HuH-7.5 (cell line): ENCODE data around the gene ACTN4.
"Not testable (repeated sequence)": the region's sequence is repeated elsewhere in the genome, so short reads cannot be mapped to it uniquely, and the experiment has no call there.

ENCODE experiments used
- DNase-seq: peaks from one replicate; pipeline ENCODE4 v3.0.0; 2011; ENCODE audit warnings: low spot score

ACTN4 gene

DNA sequence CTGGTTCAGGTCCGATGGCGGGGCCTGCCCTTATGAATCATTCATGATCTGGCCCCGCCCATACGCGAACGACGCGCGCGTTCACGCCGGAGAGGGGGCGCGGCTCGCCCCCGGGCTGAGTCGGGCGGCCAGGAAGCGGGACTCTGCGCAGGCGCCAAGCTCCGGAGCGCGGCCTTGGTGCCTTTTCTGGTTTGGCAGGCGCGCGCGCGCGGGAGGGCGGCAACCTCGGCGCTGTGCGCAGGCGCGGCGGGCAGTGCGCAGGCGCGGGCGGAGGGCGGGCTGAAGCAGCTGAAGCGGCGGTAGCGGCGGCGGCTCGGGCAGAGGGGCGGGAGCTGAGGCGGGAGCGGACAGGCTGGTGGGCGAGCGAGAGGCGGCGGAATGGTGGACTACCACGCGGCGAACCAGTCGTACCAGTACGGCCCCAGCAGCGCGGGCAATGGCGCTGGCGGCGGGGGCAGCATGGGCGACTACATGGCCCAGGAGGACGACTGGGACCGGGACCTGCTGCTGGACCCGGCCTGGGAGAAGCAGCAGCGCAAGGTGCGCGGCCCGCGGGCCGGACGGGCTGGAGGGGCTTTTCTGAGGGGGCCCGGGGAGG is at the start of gene ACTN4:
ACTN4 (plus strand) TSS at position 282 of the 598 bp plus-strand sequence; CDS start at position 379, 97 bp downstream.
- DNase-seq = peak; percentile 94

DNA sequence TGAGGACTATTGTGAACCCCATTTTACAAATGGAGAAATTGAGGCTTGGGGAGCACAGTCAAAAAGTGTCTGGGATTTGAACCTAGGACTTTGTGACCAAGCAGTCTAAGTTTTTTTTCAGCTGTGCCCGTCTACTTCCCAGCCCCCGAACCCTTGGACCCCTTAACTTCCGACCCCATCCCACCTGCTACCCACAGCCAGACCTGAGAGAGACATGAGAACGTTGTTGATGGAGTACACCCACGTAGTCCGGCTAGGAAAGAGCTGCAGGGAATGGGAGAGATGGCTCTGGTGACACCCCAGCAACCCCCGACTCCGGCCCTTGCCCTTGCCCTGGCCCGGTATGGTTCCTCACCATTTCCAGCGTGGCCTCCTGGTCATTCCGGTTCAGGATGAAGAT is 47.7 kb upstream of the ACTN4 start:
- DNase-seq = no peak

DNA sequence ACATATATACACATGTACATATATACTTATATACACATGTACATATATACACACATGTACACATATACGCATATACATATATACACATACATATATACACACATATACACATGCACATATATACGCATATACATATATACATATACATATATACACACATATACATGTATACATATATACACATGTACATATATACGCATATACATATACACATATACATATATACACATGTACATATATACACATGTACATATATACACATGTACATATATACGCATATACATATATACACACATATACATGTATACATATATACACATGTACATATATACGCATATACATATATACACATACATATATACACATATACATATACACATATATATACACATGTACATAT is 44.6 kb upstream of the ACTN4 start:
- DNase-seq = not testable (repeated sequence)

DNA sequence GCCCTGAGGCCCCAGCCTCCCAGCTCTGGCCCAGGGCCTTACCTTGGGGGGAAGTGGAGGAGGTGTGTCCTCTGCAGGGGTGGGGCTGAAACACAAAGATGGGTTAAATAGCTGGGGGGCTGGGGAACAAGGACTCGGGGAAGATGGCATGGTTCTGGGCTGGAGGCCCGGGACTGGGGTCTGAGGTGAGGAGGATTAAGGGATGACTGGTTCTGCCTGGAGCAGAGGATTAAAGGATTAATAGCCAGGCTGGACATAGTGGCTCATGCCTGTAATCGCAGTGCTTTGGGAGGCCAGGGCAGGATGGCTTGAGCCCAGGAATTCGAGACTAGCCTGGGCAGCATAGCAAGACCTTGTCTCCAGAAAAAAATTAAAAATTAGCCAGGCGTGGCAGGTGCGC is 41.3 kb upstream of the ACTN4 start:
- DNase-seq = no peak

DNA sequence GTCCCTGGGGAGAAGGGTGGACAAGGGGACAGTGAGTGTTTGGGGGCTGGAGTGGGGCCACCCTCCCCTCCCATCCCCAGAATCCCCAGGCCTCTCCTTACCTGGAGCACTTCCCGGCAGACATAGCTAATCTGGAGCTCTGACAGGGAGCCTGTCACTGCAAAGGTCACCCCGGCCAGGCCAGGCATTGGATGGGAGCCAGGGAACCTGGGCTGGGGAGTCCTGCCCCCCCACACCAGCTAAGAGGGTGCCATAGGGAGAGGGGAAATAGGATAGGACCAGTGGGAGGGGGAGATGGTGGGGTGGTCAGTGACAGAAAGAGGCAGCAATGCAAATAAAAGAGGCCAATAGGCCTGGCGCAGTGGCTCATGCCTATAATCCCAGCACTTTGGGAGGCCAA is 33.2 kb upstream of the ACTN4 start:
- DNase-seq = no peak

DNA sequence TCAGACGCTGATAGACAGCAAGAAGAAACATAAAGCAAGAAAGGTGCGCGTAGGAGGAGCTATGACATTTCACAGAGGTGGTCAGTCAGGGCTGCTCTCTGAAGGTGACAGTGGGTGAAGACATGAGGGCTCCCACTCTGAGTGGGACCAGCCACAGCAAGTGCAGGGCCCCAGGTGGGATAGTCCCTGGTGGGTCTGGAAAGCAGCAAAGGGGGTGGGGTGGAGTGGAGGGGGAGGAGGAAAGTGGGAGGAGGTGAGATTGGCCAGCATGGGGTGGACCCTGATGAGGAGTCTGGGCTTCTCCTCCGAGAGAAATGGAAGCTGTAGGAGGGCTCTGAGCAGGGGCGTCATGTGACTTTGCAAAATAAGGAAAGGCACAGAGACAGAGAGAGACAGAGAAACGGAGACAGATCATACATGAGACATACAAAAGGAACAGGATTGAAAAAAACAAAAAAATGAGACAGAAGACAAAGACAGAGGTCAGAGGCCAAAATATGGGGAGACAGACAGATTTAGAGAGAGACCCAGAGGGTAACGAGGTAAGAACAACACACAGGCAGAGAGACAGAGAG is 32.4 kb upstream of the ACTN4 start:
- DNase-seq = no peak

DNA sequence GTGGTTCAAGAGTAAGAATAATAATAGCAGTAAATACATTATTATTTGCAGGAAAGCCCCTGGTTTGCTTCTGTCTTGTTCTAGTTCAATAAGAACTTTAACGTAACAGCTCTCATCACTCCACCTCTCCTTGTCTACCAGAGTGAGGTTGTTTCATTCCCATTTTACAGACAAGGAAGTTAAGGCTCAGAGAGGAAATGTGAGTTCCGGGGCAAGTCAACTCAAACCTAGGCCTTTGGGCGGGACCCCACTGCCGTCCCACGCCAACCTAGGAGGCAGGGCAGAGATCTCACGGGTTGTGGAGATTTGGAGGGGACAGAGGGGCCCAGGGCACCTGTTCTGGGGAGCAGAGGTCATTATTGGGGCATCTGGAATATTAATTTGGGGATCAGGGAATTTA is 31.2 kb upstream of the ACTN4 start:
- DNase-seq = no peak

DNA sequence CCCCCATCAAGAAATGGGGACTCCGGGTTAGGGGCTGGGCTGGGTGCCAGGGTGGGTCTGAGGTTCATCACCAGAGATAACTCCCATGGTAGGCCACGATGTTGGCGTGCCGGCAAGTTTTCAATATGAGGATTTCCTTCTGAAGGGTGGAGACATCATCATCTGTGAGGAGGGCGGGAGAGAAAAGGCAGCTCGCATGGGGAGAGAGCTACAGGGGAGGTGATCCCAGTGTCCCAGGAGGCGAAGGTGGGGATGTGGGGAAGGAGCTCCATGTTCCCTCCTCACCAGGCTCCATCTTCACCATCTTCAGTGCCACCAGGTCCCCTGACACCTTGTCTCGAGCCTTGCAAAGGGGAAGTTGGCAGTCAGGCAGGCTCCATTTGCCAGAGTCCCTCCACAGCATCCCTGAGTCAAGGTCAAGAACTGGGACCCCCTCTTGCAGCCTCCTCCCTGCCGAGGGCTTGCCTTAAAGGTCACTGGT is 30.1 kb upstream of the ACTN4 start:
- DNase-seq = no peak

DNA sequence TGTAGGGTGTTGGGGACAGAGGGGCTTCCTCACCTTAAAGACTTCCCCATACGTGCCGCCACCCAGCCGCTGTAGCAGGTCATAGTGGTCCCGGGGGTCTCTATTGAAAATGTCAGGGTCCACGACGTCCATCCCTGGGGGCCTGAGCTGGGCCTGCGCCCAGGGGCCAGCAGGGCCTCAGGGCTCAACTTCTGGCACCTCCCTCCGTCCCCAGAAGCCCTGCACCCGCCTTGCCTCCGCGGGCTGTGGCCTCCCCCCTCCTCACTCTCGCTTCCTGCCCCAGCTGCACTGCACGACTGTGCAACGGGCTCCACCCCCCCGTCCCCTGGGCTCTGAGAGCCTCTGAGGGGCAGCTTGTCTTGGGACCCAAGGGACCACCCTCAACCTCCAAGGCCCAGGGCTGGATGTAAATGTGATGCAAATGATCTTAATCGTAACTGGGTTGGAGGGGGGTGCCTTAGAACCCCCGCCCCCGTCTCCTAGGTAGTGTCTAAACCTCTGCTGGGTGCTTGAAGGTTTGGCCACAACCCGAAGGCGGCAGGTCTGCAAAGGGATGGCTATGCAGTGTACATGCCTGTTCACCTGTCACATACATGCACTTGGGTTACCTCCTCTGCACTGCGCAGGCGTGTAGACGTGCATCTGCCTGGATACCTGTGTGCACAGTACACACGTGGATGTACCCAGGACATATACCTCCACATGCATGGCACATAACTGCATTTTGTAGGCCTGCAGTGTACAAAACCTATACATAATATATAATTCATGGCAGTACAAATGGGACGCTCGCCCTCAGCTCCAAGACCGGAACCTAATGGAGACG is 29.5 kb upstream of the ACTN4 start, which contains the start of gene MAP4K1:
MAP4K1 (minus strand) TSS at position 190 of the 826 bp plus-strand sequence; CDS start at position 132, 58 bp downstream.
- no peak for DNase-seq

DNA sequence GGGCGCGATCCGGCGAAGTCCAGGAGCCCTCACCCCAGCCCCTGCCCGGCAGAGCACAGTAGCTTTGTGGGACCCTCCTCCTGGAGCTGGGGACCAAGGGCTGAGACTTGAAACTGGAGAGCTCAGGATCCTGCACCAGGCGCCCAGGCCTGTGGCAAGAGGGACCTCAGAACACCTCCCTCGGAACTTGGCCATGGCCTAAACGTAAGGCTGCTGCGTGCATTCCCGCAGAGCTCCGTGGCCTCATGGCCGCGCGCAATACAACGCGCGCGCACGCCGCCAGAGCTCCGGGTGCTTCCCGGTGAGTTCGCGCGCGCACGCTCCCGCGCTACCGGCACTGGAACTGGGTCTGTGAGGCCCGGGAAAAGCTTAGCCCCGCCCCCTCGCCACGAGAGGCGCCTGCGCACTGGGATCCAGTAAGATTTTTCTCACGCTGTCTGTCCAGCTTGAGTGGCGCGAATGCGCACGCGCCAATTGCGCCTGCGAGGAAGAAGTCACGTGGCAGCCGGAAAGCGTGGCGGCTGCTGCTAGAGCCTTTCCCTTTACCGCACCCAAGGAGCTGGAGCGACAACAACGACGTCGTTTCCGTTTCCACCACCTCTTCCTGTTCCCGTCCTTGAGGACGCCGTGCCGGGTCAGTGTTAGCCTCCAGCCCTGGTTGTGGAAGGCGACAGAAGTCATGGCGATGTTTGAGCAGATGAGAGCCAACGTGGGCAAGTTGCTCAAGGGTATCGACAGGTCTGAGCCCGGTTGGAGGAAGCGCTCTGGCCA is 28.7 kb upstream of the ACTN4 start, which contains the start of gene EIF3K:
EIF3K (plus strand) TSS at position 599 of the 771 bp plus-strand sequence; CDS start at position 680, 81 bp downstream.
- peak; percentile 97 for DNase-seq

DNA sequence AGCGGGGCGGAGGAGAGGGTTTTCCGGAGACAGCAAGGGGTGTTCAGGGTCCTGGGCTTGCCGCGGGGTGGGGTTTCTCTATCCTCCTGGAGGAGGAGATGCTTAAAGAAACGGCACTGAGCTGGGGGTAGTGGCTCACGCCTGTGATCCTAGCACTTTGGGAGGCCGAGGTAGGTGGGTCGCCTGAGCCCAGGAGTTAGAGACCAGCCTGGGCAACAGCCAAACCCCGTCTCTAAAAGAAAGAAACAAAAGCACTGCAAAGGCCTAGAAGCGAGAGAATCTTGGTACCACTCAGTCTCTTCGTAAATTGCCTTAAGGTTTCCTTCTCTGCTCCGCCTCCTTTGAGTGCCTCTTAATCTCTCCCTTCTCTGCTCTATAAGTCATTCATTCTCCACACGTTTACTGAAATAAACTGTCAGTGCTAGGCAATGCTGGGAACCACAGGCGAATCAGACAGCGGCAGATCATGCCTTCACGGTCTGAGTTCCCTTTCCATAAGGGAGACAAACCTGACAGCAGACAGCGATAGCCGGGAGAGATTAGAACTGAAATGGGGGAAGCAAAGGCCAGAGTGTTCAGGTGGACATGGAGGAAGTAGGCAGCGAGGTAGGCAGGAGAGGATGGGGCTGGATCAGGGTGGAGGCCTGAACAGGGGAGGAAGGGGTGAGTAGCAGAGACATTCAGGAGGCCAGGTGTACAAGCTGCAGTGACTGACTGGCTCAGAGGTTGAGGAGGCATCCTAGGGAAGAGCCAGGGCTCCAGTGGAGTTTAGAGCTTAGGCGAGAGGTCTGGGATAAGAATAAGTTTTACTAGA is 27.9 kb upstream of the ACTN4 start:
- no peak for DNase-seq

DNA sequence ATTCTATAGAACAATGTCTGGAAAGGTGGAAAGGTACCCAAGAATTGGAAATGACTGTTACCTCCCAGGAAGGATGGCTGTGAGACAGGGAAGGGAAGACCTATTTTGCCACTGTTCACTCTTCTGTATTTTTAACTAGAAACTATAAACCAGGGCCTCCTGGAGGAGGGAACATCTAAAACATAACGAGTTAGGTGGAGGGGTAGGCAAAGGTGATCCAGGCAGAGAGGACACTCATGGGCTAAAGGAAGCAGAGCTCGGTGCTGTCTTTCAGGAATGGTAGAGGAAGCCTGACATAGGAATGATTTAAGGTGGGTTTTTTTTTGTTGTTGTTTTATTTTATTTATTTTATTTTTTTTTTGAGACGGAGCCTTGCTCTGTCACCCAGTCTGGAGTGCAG is 22.6 kb upstream of the ACTN4 start:
- DNase-seq = no peak

DNA sequence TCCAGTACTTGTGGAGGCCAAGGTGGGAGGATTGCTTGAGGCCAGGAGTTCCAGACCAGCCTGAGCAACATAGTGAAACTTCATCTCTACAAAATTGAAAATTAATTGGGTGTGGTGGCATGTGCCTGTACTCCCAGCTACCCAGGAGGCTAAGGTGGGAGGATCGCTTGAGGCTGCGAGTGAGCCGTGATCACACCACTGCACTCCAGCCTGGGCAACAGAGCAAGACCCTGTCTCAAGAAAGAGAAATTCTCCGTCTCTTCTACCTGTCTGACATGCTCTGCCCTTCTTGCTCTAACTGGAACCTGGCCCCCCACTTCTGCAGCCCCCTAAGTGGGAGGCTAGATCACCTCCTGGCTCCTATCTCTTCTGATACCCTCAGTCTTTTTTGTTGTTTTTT is 21.0 kb upstream of the ACTN4 start:
- DNase-seq = no peak

DNA sequence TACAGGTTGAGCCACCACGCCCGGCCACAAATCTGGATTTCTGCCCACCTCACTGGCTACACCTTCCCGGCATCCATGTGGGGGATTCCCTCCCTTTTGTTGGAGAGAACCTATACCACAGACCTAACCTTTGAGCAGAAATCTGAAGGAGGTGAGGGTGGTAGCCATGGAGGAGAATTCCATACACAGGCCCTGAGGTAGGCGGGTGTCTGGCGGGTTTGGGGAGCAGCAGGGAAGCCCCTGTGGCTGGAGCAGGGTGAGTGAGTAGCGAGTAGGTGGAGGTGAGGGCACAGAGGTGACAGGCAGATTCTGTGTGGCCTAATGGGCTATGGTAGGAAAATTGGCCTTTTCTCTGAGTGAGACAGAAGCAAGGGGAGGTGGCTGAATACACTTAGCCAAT is 17.9 kb upstream of the ACTN4 start:
- no peak for DNase-seq

DNA sequence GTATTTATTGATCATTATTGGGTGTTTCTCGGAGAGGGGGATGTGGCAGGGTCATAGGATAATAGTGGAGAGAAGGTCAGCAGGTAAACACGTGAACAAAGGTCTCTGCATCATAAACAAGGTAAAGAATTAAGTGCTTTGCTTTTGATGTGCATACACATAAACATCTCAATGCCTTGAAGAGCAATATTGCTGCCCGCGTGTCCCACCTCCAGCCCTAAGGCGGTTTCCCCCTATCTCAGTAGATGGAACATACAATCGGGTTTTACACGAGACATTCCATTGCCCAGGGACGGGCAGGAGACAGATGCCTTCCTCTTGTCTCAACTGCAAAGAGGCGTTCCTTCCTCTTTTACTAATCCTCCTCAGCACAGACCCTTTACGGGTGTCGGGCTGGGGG is 16.1 kb upstream of the ACTN4 start:
- DNase-seq = not testable (repeated sequence)

DNA sequence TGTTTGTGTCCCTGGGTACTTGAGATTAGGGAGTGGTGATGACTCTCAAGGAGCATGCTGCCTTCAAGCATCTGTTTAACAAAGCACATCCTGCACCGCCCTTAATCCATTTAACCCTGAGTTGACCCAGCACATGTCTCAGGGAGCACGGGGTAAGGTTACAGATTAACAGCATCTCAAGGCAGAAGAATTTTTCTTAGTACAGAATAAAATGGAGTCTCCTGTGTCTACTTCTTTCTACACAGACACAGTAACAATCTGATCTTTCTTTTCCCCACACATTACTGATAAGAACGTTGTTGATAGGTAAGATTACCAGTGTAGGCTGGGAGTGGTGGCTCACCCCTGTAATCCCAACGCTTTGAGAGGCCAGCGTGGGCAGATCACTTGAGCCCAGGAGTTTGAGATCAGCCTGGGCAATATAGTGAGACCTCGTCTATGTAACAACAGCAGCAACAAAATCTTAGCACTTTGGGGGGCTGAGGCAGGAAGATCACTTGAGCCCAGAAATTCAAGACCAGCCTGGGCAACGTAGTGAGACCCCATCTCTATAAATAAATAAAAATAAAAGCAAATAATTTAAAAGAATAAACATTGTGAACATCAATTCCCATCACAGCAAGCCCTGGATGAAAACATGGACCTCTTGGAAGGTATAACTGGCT is 15.5 kb upstream of the ACTN4 start:
- not testable (repeated sequence) for DNase-seq

DNA sequence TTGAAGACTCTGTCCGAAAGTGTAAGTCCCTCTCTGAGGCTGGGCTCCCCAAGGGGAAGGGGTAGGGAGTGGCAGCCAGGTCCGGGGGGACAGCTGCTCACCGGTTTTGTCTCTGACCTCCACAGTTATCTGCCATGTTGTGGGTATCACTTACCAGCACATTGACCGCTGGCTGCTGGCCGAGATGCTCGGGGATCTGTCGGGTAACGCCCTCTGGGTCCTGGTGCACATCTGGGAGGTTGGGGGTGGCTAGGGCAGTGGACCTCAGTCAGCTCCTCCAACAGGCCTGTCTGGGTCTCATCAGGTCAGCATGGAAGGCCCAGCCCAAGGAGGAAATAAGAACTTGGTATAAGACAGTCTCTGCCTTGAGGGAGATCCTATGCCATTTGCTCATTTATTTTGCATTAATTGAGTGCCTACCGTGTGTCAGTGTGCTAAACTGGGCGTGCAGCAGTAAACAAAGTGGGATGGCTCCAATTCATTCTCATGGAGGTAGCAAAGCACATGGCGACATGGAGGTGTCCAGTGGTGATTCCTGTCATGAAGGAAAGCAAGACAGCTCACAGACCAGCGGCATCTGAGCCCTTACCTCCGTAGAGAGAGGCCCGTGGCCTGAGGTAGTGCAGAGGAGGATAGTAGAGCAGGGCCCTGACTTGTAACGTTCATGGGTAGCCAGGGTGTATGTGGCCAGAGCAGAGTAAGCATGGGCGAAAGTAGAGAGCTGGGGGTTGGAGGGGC is 14.8 kb upstream of the ACTN4 start:
- DNase-seq = no peak

DNA sequence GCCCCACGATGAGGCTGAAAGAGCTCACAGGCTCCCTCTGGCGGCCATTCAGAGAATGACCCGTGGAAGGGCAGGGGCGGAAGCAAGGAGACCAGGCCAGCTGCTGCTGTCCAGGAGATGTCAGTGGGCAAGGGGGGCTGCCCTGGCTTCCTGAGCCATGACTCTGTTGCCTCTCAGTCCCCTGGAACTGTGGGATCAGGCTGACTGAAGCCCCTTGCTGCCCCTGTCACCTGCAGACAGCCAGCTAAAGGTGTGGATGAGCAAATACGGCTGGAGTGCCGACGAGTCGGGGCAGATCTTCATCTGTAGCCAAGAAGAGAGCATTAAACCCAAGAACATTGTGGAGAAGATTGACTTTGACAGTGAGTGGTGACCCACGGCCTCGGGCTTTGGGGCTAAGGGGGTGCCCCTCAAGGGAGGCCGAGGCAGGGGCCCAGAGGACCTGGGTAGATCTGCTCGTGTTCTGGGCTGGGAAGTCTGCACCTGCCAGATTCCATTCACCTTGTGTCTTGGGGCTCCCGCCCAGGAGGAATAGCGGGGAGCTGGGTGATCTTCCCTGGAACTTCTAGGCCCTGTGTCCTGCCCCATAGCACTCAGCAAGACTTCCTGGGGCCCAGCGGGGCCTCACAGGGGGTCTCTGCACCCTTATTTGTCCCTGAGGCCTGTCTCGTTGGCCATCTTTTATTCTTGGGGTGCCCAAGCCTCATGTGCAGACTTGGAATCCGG is 12.5 kb upstream of the ACTN4 start:
- peak; percentile 64 for DNase-seq
